Body of pancreas (tissue), 4 donors: ENCODE results near the gene MFGE8.

Source experiments
- CTCF ChIP-seq, 7 experiments: fragments of 450-650 bp in 4 of 7; fragments of 200-600 bp in 3 of 7; sonication (generic) in 3 of 7; IDR thresholded peaks; one replicate each; pipeline ENCODE4 v1.5.1; 2016 to 2019; ENCODE audit warnings: antibody characterized with exemption in 7 of 7
- POLR2A ChIP-seq, 3 donors: fragments of 450-650 bp; IDR thresholded peaks; one replicate each; pipeline ENCODE4 v1.6.1; 2016; ENCODE audit warnings: antibody characterized with exemption in 3 of 3, mild to moderate bottlenecking in 2 of 3

- TF ChIP-seq CTCF (IDR thresholded peaks at IDR 0.05) (no peak), POLR2A (IDR thresholded peaks at IDR 0.05) (no peak)
Measured at GRCh38 chr15:88877906-88878305, 35.3 kb downstream of the MFGE8 start.
